NCI-H82 treated with DMSO at 0.1 percent for 48 hours (cell line): ENCODE results near the gene OR2H1.
"Not testable (repeated sequence)": the region's sequence is repeated elsewhere in the genome, so short reads cannot be mapped to it uniquely, and the experiment has no call there.

Experiments used
- DNase-seq: peaks from one replicate; lab custom pipeline; 2025; ENCODE audit not compliant: unreplicated experiment; lab: John Stamatoyannopoulos, UW

OR2H1 gene

DNA sequence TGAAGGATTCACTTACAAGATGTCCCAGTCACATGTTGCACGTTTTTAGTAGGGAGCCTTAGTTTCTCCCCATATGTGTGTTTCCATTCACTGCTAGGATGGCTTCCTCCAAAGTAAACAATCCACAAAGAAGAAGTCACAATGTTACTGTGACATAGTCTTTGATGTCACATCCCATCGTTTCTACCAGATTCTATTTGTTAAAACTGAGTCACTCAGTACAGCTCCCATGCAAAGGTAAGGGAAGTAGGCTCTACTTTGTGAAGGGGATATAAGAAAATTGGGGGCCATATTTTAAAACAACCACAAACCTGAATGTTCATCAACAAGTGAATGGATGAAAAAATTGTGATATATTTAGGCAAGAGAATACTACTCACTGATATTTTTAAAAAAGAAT is at the start of gene OR2H1, which contains the start of gene OR11A1:
Gene OR2H1, plus strand, starts transcription at position 185 of the 400 bp plus-strand sequence. CDS start 4,615 bp downstream, outside the sequence.
Gene OR11A1, minus strand, starts transcription at position 101 of the 400 bp plus-strand sequence. CDS start 29,430 bp downstream, outside the sequence.
- no peak for DNase-seq

DNA sequence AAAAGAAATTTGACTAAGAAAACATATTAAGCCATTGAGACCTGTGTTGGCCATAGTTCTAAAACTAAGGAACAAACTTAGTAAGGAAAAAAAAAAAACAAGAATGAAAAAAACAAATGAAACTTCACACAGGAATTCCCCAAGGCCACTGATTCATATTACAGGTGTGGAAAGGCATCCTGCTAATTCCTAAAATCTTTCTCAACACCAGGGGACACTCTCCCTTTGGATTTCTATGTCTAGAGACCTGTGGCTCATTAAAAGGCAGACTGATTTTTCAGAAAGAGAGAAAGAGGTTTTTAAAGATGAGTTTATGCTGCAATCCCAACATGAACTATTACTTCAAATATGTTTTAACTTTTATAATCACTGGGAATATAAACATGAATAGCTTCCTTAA is 42.4 kb upstream of the OR2H1 start, which contains the start of gene OR12D1:
Gene OR12D1, plus strand, starts transcription at position 341 of the 400 bp plus-strand sequence.
- no peak for DNase-seq

DNA sequence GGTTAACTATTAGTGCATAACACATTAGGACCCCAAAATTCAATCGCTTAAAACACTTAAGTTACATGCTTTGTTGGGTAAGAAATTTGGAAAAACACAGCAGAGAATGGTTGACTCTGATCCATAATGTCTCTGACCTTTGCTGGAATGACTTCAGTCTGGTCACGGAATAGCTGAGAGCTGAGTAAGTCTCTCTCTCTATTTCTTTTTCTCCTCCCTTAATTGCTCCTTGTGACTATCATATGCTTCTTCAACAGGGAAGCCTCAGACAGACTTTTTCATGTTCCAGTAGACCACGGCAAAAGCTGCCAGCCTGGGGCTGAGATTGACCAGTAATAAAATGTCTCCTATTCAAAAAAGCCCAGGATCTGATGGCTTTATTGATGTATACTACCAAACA is 37.4 kb upstream of the OR2H1 start:
- no peak for DNase-seq

DNA sequence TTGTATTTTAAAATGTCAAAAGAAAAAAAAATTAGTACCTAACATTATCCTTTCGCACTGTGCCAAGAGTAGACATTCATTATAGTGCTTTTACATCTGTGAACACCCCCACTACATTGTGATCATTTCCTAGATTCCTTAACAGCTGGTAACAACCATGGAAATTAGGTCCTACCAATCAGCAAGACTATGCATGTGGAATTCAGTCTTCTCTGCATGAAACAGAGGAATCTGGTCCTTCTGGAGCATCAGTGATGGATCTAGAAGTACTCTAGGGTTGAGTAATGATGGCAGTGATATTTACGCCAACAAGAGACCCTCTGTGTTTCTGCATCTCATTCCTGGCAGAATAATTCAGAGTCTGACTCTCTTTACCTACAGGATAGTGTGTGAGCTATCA is 32.8 kb upstream of the OR2H1 start:
- DNase-seq = no peak

DNA sequence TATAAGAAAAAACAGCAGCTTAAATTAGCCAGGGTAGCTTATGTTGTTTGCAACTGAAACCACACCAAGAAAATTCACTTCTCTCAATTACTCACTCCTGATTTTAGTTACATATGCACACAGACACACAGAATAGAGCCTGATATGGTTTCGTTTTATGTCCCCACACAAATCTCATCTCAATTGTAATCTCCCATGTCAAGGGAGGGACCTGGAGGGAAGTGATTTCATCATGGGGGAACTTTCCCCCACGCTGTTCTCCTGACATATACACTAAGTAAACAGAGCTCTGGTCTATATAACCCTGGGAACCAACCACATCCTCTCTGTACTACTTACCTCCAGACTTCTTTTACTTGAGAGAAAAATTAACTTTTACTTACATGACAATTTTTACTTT is 32.4 kb upstream of the OR2H1 start:
- DNase-seq = no peak

DNA sequence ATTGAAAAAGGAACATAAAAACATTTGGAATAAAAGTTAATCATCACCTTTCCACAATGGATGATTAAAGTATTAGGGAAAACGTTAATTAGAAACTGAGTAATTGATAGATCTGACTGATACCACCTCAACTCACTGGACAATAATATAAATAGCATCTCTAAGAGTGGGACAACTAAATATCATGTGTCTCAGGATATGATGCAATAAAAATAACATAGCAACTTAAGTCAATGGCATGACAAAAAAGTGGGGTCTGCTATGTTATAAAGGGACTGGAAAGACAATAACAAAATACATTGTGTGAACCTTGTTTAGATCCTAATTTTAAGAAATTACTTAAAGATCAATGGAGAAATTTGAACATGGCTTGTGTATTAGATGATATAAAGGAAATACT is 31.9 kb upstream of the OR2H1 start:
- DNase-seq = no peak

DNA sequence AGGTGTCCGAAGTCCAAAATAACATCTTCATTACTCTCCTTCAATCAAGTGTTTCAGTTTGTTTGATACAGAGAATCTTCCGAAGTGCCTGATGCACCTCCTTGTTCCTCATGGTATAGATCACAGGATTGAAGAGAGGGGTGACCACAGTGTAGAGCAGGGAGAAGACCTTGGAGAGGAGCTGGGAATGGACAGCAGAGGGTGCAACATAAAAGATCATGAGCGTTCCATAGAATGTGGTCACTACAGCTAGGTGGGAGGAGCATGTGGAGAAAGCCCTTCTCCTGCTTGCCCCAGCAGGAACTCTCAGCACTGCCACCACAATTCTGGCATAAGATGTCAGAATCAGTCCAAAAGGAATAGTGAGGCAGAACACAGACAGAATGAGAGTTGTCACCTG is 30.3 kb upstream of the OR2H1 start:
- DNase-seq = no peak

DNA sequence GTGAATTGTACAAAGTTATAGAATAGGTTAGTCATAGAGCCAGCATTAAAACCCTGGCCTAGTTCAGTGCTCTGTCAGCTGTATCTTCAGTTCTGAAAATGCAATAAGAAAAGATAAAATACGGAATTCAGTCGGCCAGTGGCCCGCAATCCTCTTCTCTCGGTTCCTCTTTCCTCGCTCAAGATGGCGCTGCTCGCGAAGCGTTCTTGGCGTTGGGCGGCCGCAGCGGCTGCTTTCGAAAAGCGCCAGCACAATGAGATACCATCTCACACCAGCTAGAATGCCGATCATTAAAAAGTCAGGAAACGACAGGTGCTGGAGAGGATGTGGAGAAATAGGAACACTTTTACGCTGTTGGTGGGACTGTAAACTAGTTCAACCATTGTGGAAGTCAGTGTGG is 20.2 kb upstream of the OR2H1 start:
- DNase-seq = not testable (repeated sequence)

DNA sequence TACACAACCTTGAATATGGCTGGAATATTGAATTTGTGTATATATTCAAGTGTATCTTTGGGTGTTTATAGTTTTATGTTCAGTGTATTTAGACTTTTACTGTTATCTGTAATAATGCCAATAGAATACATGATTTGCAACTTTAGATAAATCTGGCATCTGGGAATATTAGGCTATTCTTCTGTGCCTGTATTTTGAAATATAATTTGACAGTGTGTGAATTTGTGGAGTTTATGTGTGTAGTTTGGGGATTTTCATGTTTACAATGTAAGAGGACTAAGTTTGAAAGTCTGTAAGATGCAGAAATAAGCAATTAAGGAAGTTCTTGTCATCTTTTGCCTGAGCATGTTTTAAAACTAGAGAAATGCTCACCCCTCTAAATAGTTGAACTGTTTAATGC is 17.9 kb upstream of the OR2H1 start, which contains the start of gene OR10C1:
Gene OR10C1, plus strand, starts transcription at position 301 of the 400 bp plus-strand sequence. CDS start 710 bp downstream, outside the sequence.
- DNase-seq = no peak

DNA sequence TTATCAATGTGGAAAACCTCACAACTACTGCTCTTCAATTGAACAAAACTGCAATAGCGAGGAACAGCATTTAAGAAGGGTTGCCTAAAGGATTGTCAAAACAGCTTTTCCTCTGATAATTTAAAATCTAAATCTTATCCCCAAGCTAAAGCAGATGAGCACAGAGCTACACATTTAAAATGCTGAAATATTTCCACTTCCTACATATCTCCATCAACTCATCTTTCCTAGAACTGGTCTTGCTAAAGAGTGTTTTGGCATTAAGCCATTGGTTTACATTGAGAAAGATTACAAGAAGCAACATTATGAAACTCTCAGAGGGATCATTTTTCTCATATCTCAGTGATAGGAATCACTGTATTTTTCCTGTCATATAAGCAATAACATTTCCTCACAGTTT is 14.2 kb upstream of the OR2H1 start:
- no peak for DNase-seq

DNA sequence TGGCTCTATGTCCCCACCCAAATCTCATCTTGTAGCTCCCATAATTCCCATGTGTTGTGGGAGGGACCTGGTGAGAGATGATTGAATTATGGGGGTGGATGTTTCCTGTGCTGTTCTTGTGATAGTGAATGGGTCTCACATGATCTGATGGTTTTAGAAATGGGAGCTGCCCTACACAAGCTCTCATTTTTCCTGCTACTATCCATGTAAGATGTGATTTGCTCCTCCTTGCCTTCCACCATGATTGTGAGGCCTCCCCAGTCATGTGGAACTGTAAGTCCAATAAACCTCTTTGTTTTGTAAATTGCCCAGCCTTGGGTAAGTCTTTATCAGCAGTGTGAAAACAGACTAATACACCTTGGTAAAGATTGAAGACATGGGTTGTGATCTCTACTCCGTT is 12.9 kb upstream of the OR2H1 start:
- DNase-seq = not testable (repeated sequence)

DNA sequence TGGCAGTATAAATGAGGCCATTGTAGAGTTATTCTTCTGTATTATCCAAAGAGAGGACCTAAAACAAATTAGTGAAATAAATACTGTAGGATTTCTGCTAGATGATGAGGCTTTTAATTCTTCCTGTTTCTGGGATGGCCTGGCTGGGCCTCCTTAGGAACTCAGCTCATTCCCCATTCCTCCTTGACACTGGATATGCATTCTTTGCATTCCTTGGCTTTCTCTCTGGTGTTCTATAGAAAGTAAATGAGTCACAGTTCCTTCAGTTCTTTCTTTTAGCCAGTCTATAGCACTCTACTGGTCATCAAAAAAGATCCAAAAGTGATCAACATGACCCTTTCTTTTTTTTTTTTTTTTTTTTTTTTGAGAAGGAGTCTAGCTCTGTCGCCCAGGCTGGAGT is 9.3 kb upstream of the OR2H1 start:
- no peak for DNase-seq

DNA sequence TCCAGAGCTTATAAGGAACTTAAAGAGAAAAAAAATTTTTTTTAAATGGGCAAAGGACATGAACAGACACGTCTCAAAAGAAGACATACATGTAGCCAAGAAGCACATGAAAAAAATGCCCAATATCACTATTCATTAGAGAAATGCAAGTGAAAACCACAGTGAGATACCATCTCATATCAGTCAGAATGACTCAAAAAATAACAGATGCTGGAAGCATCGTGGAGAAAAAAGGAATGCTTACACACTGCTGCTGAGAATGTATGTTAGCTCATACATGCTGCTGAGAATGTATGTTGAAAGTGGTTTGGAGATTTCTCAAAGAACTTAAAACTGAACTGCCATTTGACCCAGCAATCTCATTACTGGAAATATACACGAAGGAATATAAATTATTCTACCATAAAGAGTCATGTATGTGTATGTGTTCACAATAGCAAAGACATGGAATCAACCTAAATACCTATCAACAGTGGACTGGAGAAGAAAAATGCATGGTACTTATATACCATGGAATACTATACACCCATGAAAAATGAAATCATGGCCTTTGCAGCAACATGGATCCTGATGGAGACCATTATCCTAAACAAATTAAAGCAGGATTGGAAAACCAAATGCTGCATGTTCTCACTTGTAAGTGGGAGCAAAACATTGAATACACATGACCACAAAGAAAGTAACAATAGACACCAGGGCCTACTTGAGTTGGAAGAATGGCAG is 5.3 kb upstream of the OR2H1 start:
- DNase-seq = no peak

DNA sequence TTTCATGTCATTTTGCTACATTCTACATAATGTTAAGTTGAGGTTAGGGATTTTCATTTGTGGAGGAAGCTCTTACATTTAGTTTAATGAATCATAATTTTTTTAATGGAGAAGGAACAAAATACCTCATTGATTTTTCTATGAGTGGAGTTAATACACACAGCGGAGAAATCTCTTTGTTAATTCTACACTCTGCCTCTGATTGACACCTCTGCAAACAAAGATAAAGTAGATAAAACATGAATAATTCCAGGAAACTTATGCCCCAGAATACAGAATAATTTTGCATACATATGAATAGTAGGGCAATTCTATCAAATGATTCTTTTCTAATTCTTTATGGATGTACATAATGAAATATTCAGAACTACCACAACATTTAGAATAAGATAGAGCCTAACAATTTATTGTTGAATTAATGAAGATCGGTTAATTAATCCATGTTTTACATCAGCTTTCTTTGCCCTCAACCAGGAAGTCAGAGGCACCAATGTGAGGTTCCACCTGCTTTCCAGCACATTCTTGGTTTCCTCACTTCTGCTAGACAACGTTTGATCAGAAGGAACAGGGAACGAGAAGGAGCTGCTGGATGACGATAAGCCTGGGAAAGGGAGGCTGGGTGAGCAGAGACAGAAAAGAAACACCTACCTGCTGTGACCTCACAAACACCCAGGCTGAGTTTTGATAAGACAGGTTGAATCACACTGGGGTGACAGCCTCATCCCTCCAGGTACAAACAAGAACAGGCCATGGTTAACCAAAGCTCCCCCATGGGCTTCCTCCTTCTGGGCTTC is 4.3 kb downstream of the OR2H1 start:
- DNase-seq = no peak

DNA sequence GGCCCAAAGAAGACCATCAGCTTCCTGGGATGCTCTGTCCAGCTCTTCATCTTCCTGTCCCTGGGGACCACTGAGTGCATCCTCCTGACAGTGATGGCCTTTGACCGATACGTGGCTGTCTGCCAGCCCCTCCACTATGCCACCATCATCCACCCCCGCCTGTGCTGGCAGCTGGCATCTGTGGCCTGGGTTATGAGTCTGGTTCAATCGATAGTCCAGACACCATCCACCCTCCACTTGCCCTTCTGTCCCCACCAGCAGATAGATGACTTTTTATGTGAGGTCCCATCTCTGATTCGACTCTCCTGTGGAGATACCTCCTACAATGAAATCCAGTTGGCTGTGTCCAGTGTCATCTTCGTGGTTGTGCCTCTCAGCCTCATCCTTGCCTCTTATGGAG is 5.1 kb downstream of the OR2H1 start:
- no peak for DNase-seq

DNA sequence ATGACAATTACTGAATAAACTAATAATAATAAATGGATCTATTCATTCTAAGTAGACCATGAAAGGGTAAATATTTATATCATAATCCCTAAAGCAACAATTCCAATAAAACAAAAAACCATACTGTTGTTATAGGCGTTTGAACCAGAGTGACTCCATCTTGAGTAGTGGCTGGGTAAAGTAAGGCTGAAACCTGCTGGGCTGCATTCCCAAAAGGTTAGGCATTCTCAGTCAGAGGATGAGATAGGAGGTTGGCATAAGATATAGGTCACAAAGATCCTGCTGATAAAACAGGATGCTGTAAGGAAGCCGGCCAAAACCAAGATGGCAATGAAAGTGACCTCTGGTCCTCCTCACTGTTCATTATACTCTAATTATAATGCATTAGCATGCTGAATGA is 8.3 kb downstream of the OR2H1 start:
- DNase-seq = no peak

DNA sequence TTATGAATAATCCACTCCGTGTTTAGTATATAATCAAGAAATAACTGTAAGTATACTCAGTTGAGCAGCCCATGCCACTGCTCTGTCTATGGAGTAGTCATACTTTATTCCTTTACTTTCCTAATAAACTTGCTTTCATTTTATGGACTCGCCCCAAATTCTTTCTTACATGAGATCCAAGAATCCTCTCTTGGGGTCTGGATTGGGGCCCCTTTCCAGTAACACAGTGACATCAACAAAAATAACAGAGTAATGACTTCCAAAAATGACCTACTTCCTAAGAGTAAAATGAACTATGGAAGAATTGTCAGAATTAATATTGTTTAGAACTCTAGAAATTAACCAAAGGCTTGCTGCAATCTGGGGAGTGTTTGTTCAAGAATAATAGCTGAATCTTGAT is 8.8 kb downstream of the OR2H1 start:
- DNase-seq = no peak

DNA sequence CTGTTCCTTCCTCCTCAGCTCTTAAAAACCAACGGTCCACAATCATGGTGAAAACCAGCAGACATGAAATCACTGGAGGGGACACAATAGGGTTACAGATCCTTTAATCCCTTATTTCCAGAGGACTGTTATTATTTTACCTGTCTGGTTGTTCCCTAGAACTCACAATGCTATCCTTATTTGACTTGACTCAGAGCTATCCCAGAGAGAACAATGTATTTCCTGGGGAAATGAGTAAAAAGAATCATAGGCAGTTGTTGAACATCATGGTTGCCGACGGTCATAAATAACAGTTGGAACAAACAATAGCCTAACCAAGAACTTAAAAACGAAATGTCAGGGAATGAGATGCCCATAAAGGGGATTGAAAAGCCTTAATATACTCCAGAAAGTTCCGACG is 9.3 kb downstream of the OR2H1 start:
- no peak for DNase-seq

DNA sequence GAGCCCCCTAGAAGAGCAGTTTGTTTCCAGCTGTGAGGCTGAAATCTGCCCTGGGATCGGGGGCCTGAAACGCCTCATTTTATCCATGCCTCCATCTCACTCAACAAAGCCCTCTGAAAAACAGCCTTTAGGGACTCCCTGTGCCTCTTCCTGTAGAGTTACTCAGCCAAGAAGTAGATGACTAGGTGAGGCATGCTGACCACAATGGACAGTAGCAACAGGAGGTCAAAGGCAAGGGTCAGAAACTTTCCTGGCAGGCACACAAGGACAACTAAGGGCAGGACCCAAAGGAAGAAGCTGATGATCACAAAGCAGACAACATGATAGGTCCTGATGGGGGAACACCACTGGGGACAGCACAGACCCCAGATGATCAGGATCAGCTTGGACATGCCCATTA is 18.0 kb downstream of the OR2H1 start:
- no peak for DNase-seq

DNA sequence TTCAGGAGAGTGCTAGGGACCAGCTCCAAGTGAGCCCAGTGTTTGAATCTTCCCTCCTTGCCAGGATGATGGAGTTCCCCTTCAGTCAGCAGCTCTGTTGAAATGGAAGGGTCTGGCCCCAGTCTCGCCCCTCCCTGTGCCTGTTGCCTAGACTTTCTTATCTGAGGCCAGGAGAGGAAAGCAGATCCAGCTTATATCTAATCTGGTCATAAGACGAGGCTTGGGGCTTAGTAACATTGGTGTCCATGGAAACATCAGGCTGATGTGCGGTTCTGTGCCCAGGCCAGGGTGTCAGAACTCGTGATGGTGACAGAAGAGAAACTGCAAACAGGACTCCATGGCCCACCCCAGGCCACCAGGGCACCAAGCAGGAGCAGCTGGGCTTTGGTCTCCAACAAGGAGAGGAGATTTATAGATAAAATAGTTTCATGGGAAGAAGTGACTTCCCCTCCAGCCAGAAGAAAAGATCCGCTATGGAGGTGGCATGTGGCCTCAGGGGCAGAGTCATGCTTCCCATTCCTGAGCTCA is 21.0 kb downstream of the OR2H1 start:
- DNase-seq = no peak

DNA sequence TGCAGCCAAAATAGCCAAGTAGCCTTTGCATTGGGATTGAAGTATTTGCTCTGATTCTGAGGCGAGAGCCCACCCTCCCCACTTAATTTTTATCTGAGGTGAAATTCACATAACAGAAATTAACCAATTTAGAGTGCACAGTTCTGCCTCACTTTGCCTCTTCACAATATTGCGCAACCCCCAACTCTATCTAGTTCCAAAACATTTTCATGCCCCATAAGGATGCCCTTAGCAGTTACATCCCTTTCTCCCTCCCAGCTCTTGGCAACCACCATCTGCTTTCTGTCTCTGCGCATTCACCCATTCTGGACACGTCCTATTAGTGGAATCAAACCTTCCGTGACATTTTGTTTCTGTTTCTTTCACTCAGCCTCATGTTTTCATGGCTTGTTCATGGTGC is 21.8 kb downstream of the OR2H1 start:
- no peak for DNase-seq

DNA sequence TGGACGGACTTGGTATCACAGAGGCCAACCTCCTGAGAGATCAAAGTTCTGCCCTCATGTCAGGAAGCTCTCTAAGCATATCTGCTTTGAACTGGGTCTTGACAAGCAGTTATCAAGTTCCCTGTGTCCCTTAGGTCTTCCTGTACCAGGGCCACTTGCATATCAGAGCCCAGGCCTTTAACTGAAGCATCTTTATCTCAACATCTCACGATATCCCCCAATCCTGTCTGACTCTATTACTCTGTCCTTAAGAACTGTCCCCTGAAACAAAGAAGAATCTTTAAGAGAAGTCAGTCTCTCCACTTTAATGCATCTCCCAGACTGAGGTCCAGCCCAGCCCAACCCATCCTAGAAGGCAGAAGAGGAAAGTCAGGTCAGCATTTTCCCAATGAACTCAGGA is 22.6 kb downstream of the OR2H1 start:
- no peak for DNase-seq
